ENCODE data around the gene ATP5F1A.

Gene ATP5F1A

GRCh38 chr18:46067438-46068007 lies 30.6 kb downstream of the ATP5F1A start:
- Histone ChIP-seq H3K36me3 (ENCODE audit: control insufficient read depth, insufficient read depth, low read length) (no peaks in the 10 kb centered on the region), H3K27ac (ENCODE audit: insufficient read depth, low read length, poor library complexity, severe bottlenecking) (no peak overlapping the region), H3K9me3 (ENCODE audit: control insufficient read depth, low read length) (no peaks in the 10 kb centered on the region), H3K4me3 (ENCODE audit: insufficient read depth, low read depth, low read length, poor library complexity, severe bottlenecking) (no peak overlapping the region), H3K4me1 (ENCODE audit: control insufficient read depth, insufficient read depth, low read length, poor library complexity, severe bottlenecking) (peaks cover 14% of the 10 kb centered on the region), H3K27me3 (replicated peaks; ENCODE audit: control insufficient read depth, insufficient read depth, low read length, poor library complexity, severe bottlenecking) (no peaks in the 10 kb centered on the region)
- DNase-seq = no peak

DNA sequence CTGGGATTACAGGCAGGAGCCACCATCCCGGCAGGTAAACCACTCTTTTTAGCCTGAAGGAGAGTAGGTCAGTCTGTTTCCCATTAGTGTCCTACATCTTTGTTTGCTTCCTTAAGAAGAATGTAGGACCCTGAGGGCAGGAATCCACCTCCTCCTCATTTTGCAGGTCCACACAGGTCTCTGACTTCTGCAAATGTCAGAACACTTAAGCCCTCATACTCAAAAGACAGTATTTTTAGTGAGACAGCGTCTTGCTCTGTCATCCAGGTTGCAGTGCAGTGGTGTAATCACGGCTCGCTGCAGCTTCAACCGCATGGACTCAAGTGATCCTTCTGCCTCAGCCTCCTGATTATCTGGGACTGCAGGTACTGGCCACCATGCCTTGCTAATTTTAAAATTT lies 35.3 kb downstream of the ATP5F1A start:
- H3K27ac ChIP-seq (ENCODE audit: insufficient read depth, low read length, poor library complexity, severe bottlenecking) = no peak overlapping the region
- no peak for DNase-seq
- no peaks in the 10 kb centered on the region for H3K36me3 ChIP-seq (ENCODE audit: control insufficient read depth, insufficient read depth, low read length)
- H3K4me3 ChIP-seq (ENCODE audit: insufficient read depth, low read depth, low read length, poor library complexity, severe bottlenecking) = no peak overlapping the region
- no peaks in the 10 kb centered on the region for H3K9me3 ChIP-seq (ENCODE audit: control insufficient read depth, low read length)
- no peaks in the 10 kb centered on the region for H3K4me1 ChIP-seq (ENCODE audit: control insufficient read depth, insufficient read depth, low read length, poor library complexity, severe bottlenecking)
- H3K27me3 ChIP-seq (replicated peaks; ENCODE audit: control insufficient read depth, insufficient read depth, low read length, poor library complexity, severe bottlenecking) = no peaks in the 10 kb centered on the region

GRCh38 chr18:46061796-46062195 lies 36.3 kb downstream of the ATP5F1A start:
- H3K4me1 ChIP-seq (ENCODE audit: control insufficient read depth, insufficient read depth, low read length, poor library complexity, severe bottlenecking) = no peaks in the 10 kb centered on the region
- H3K36me3 ChIP-seq (ENCODE audit: control insufficient read depth, insufficient read depth, low read length) = no peaks in the 10 kb centered on the region
- H3K4me3 ChIP-seq (ENCODE audit: insufficient read depth, low read depth, low read length, poor library complexity, severe bottlenecking) = no peak overlapping the region
- no peaks in the 10 kb centered on the region for H3K9me3 ChIP-seq (ENCODE audit: control insufficient read depth, low read length)
- no peaks in the 10 kb centered on the region for H3K27me3 ChIP-seq (replicated peaks; ENCODE audit: control insufficient read depth, insufficient read depth, low read length, poor library complexity, severe bottlenecking)
- no peak overlapping the region for H3K27ac ChIP-seq (ENCODE audit: insufficient read depth, low read length, poor library complexity, severe bottlenecking)
- no peak for DNase-seq

- no peak overlapping the region for H3K4me3 ChIP-seq (ENCODE audit: insufficient read depth, low read depth, low read length, poor library complexity, severe bottlenecking)
- DNase-seq = no peak
- H3K9me3 ChIP-seq (ENCODE audit: control insufficient read depth, low read length) = no peaks in the 10 kb centered on the region
- no peak overlapping the region for H3K27ac ChIP-seq (ENCODE audit: insufficient read depth, low read length, poor library complexity, severe bottlenecking)
- H3K27me3 ChIP-seq (replicated peaks; ENCODE audit: control insufficient read depth, insufficient read depth, low read length, poor library complexity, severe bottlenecking) = no peaks in the 10 kb centered on the region
- H3K4me1 ChIP-seq (ENCODE audit: control insufficient read depth, insufficient read depth, low read length, poor library complexity, severe bottlenecking) = no peaks in the 10 kb centered on the region
- no peaks in the 10 kb centered on the region for H3K36me3 ChIP-seq (ENCODE audit: control insufficient read depth, insufficient read depth, low read length)
Observed at GRCh38 chr18:46061387-46061786, 36.7 kb downstream of the ATP5F1A start.

GRCh38 chr18:46060359-46060841 lies 37.7 kb downstream of the ATP5F1A start:
- Histone ChIP-seq H3K4me1 (ENCODE audit: control insufficient read depth, insufficient read depth, low read length, poor library complexity, severe bottlenecking) (peaks cover under 1% of the 10 kb centered on the region), H3K27ac (ENCODE audit: insufficient read depth, low read length, poor library complexity, severe bottlenecking) (no peak overlapping the region), H3K4me3 (ENCODE audit: insufficient read depth, low read depth, low read length, poor library complexity, severe bottlenecking) (no peak overlapping the region), H3K27me3 (replicated peaks; ENCODE audit: control insufficient read depth, insufficient read depth, low read length, poor library complexity, severe bottlenecking) (no peaks in the 10 kb centered on the region), H3K9me3 (ENCODE audit: control insufficient read depth, low read length) (no peaks in the 10 kb centered on the region), H3K36me3 (ENCODE audit: control insufficient read depth, insufficient read depth, low read length) (no peaks in the 10 kb centered on the region)
- no peak for DNase-seq

- no peaks in the 10 kb centered on the region for H3K9me3 ChIP-seq (ENCODE audit: control insufficient read depth, low read length)
- no peak overlapping the region for H3K4me3 ChIP-seq (ENCODE audit: insufficient read depth, low read depth, low read length, poor library complexity, severe bottlenecking)
- DNase-seq = no peak
- H3K4me1 ChIP-seq (ENCODE audit: control insufficient read depth, insufficient read depth, low read length, poor library complexity, severe bottlenecking) = peaks cover 12% of the 10 kb centered on the region
- H3K36me3 ChIP-seq (ENCODE audit: control insufficient read depth, insufficient read depth, low read length) = no peaks in the 10 kb centered on the region
- H3K27ac ChIP-seq (ENCODE audit: insufficient read depth, low read length, poor library complexity, severe bottlenecking) = no peak overlapping the region
- H3K27me3 ChIP-seq (replicated peaks; ENCODE audit: control insufficient read depth, insufficient read depth, low read length, poor library complexity, severe bottlenecking) = no peaks in the 10 kb centered on the region
Observed at GRCh38 chr18:46055838-46056230, 42.3 kb downstream of the ATP5F1A start.

DNA sequence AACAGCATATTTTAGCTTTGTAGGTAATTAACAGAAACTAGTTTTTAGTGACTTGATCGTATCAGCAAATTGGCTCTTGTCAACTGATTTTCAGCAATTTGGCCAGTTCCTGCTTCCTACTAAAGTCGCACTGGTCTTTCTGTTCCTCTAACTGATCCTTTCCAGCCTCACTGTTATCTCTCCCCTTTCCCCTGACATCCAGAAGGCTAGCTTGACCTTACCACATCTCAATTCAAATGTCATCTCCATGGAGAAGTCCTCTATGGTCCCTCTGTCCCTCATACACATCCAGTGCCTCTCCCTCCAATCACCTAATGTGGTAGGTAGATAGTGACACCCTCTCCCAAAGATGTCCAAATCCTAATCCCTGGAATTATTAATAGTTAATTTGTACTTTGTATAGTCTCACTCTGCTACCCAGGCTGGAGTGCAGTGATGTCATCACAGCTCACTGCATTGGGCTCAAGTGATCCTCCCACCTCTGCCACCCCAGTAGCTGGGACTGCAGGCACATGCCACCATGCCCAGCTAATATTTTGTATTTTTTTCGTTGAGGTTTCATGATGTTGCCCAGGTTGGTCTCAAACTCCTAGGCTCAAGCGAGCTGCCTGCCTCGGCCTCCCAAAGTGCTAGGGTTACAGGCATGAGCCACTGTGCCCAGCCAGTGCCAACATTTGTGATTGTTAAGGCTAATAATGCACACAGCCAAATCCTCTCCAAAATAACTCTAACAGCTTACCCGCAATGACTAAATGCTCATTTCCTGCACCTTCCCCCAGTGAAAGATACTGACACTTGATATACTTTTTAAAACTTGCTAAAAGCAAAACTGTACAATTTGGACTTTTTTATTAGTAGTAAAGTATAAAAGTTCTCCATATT lies 42.9 kb downstream of the ATP5F1A start:
- Histone ChIP-seq H3K27me3 (replicated peaks; ENCODE audit: control insufficient read depth, insufficient read depth, low read length, poor library complexity, severe bottlenecking) (no peaks in the 10 kb centered on the region), H3K27ac (ENCODE audit: insufficient read depth, low read length, poor library complexity, severe bottlenecking) (peak overlapping the region; percentile 5), H3K9me3 (ENCODE audit: control insufficient read depth, low read length) (no peaks in the 10 kb centered on the region), H3K4me1 (ENCODE audit: control insufficient read depth, insufficient read depth, low read length, poor library complexity, severe bottlenecking) (peaks cover 12% of the 10 kb centered on the region), H3K4me3 (ENCODE audit: insufficient read depth, low read depth, low read length, poor library complexity, severe bottlenecking) (no peak overlapping the region), H3K36me3 (ENCODE audit: control insufficient read depth, insufficient read depth, low read length) (no peaks in the 10 kb centered on the region)
- no peak for DNase-seq

DNA sequence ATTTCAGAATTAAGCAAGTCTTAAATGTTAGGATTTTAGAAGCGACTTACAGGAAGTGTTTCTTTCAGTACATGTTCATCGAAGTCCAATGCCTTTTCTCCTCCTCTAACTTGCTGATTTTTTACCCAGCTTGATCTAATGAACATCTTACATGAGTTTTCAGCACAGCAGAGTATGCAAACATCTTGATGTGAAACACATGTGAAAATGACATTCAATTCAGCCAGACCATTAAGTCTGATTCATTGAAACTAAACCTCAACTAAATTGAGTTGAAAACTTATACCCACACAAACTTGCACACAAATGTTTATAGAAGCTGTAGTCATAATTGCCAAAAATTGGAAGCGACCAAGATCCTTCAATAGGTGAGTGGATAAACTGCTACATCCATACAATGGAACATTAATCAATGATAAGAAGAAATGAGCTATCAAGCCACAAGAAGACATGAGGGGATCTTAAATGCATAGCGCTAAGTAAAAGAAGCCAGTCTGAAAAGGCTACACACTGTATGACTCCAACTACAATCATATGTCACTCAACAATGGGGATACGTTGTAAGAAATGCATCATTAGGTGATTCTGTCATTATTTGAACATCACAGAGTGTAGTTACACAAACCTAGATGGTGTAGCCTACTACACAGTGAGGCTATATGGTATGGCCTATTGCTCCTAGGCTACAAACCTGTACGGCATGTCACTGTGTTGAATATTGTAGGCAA lies 44.6 kb downstream of the ATP5F1A start:
- Histone ChIP-seq H3K36me3 (ENCODE audit: control insufficient read depth, insufficient read depth, low read length) (no peaks in the 10 kb centered on the region), H3K9me3 (ENCODE audit: control insufficient read depth, low read length) (no peaks in the 10 kb centered on the region), H3K4me1 (ENCODE audit: control insufficient read depth, insufficient read depth, low read length, poor library complexity, severe bottlenecking) (peaks cover 12% of the 10 kb centered on the region), H3K27me3 (replicated peaks; ENCODE audit: control insufficient read depth, insufficient read depth, low read length, poor library complexity, severe bottlenecking) (no peaks in the 10 kb centered on the region), H3K4me3 (ENCODE audit: insufficient read depth, low read depth, low read length, poor library complexity, severe bottlenecking) (no peak overlapping the region), H3K27ac (ENCODE audit: insufficient read depth, low read length, poor library complexity, severe bottlenecking) (no peak overlapping the region)
- no peak for DNase-seq

DNA sequence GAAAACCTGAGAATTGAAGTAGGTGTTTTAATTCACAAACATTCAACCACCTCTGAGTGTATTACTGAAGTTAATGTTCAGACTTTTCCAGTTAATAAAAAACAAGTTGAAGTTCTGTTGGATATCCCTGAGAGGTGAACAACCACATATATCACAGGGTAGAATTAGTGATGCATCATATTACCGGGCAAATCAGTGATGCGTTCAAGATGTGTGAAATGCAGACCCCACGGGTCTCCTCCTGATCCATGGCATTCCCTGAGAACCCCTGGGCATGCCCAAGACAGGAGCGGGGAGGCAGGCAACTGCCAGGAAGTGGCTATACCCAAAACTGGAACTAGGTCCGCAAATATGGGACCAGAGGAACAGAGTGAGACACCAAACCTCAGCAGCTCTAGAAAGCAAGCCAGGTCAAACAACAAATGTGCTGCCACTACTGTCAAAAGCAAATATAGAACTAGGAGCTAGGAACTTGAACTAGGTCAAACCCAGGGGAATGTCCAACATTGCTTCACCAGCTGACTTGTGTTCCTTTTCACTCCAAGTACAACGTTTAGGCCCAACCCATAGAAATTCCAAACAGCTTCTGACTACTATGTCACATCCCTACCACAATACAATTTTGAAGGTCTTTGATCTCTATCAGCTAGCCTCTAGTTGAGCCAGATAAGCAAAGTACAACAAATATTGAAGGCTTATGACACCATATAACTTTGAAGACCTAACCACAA lies 46.2 kb downstream of the ATP5F1A start:
- H3K27ac ChIP-seq (ENCODE audit: insufficient read depth, low read length, poor library complexity, severe bottlenecking) = no peak overlapping the region
- no peak for DNase-seq
- H3K4me1 ChIP-seq (ENCODE audit: control insufficient read depth, insufficient read depth, low read length, poor library complexity, severe bottlenecking) = peaks cover 12% of the 10 kb centered on the region
- no peaks in the 10 kb centered on the region for H3K36me3 ChIP-seq (ENCODE audit: control insufficient read depth, insufficient read depth, low read length)
- H3K4me3 ChIP-seq (ENCODE audit: insufficient read depth, low read depth, low read length, poor library complexity, severe bottlenecking) = no peak overlapping the region
- no peaks in the 10 kb centered on the region for H3K9me3 ChIP-seq (ENCODE audit: control insufficient read depth, low read length)
- no peaks in the 10 kb centered on the region for H3K27me3 ChIP-seq (replicated peaks; ENCODE audit: control insufficient read depth, insufficient read depth, low read length, poor library complexity, severe bottlenecking)
